CD14-positive monocyte (primary cell): ENCODE measurements around the gene FAM53A. TPM values are rescaled to one million over a fixed set of nuclear protein-coding genes. Genes with fewer than 3 reads are reported as not detected.

ENCODE experiments used
- DNase-seq, 3 donors: peaks; one replicate each; pipeline ENCODE4 v3.0.0-alpha.2; 2011 to 2022
- H2AFZ ChIP-seq: 2 replicates; pipeline ENCODE4 v1.6.0; 2012; ENCODE audit warnings: mild to moderate bottlenecking, low read depth, low read length, inconsistent platforms; ENCODE audit not compliant: insufficient read depth, poor library complexity, severe bottlenecking
- H3K27ac ChIP-seq, 2 donors: 1 replicate in 1 of 2; 2 replicates in 1 of 2; pipeline ENCODE4 v1.5.1; 2012 to 2013; ENCODE audit warnings: low read length in 2 of 2, control low read depth in 1 of 2, inconsistent platforms in 1 of 2, low read depth in 1 of 2, mild to moderate bottlenecking in 1 of 2
- H3K27me3 ChIP-seq, 2 donors: one replicate each; pipeline versions ENCODE4 v1.6.0 to v1.6.1; 2011 to 2013; ENCODE audit warnings: low read length in 2 of 2; ENCODE audit not compliant: control insufficient read depth in 2 of 2, insufficient read depth in 2 of 2
- H3K36me3 ChIP-seq, 2 donors: replicated peaks in 1 of 2; 1 replicate in 1 of 2; 2 replicates in 1 of 2; pipeline versions ENCODE4 v1.5.1 to v1.6.1; 2012 to 2013; ENCODE audit warnings: low read length in 2 of 2, control low read depth in 1 of 2, inconsistent platforms in 1 of 2, mild to moderate bottlenecking in 1 of 2; ENCODE audit not compliant: insufficient read depth in 2 of 2, control insufficient read depth in 1 of 2
- H3K4me1 ChIP-seq, 2 donors: 1 replicate in 1 of 2; 2 replicates in 1 of 2; pipeline versions ENCODE4 v1.5.1 to v1.6.1; 2012 to 2013; ENCODE audit warnings: low read length in 2 of 2, control low read depth in 1 of 2, inconsistent platforms in 1 of 2, mild to moderate bottlenecking in 1 of 2, moderate library complexity in 1 of 2; ENCODE audit not compliant: insufficient read depth in 2 of 2, control insufficient read depth in 1 of 2
- H3K4me2 ChIP-seq: replicated peaks from 2 replicates; pipeline ENCODE3; 2012; ENCODE audit warnings: low read length, moderate library complexity, mild to moderate bottlenecking; ENCODE audit not compliant: poor library complexity, severe bottlenecking; ENCODE audit errors: extremely low read depth
- H3K4me3 ChIP-seq, 3 experiments: fragments of 200-600 bp in 1 of 3; sonication (generic) in 1 of 3; replicated peaks in 1 of 3; 1 replicate in 2 of 3; 2 replicates in 1 of 3; pipeline ENCODE4 v1.5.1; 2011 to 2013; ENCODE audit warnings: low read length in 3 of 3, mild to moderate bottlenecking in 3 of 3, control low read depth in 2 of 3, low read depth in 2 of 3, inconsistent platforms in 1 of 3, moderate library complexity in 1 of 3
- H3K79me2 ChIP-seq: 2 replicates; pipeline ENCODE4 v1.6.0; 2012; ENCODE audit warnings: mild to moderate bottlenecking, control low read depth, inconsistent platforms, low read length, moderate library complexity; ENCODE audit not compliant: insufficient read depth
- H3K9ac ChIP-seq: 2 replicates; pipeline ENCODE4 v1.6.0; 2017; ENCODE audit warnings: low read length, mild to moderate bottlenecking; ENCODE audit not compliant: insufficient read depth, poor library complexity, severe bottlenecking
- H3K9me3 ChIP-seq, 2 donors: replicated peaks in 1 of 2; 1 replicate in 1 of 2; 2 replicates in 1 of 2; pipeline versions ENCODE4 v1.5.1 to v1.6.1; 2012 to 2013; ENCODE audit warnings: low read length in 2 of 2, control low read depth in 1 of 2; ENCODE audit not compliant: control insufficient read depth in 1 of 2, insufficient read depth in 1 of 2
- H4K20me1 ChIP-seq: 2 replicates; pipeline ENCODE4 v1.6.0; 2012; ENCODE audit warnings: mild to moderate bottlenecking, low read length, control low read depth, moderate library complexity; ENCODE audit not compliant: insufficient read depth
- H3K27ac Mint-ChIP-seq, 7 donors: one replicate each; pipeline ENCODE4 v1.8.0; 2020; ENCODE audit warnings: mild to moderate bottlenecking in 7 of 7, mixed read lengths in 7 of 7, moderate library complexity in 6 of 7, inconsistent platforms in 2 of 7
- H3K27me3 Mint-ChIP-seq, 3 donors: one replicate each; pipeline ENCODE4 v1.8.0; 2021 to 2022; ENCODE audit warnings: low read depth in 3 of 3, mild to moderate bottlenecking in 3 of 3, mixed read lengths in 3 of 3, moderate library complexity in 3 of 3, inconsistent platforms in 1 of 3
- H3K36me3 Mint-ChIP-seq, 2 donors: one replicate each; pipeline ENCODE4 v1.8.0; 2020; ENCODE audit warnings: mixed read lengths in 2 of 2, inconsistent platforms in 1 of 2, mild to moderate bottlenecking in 1 of 2
- H3K4me1 Mint-ChIP-seq: one replicate; pipeline ENCODE4 v1.8.0; 2020; ENCODE audit warnings: mild to moderate bottlenecking, mixed read lengths
- H3K4me3 Mint-ChIP-seq, 2 donors: one replicate each; pipeline ENCODE4 v1.8.0; 2020; ENCODE audit warnings: mild to moderate bottlenecking in 2 of 2, mixed read lengths in 2 of 2, moderate library complexity in 1 of 2
- H3K9me3 Mint-ChIP-seq, 7 donors: one replicate each; pipeline ENCODE4 v1.8.0; 2020 to 2022; ENCODE audit warnings: mixed read lengths in 7 of 7, mild to moderate bottlenecking in 6 of 7, moderate library complexity in 6 of 7, inconsistent platforms in 2 of 7
- CTCF ChIP-seq: fragments of 200-600 bp; IDR thresholded peaks from one replicate; pipeline ENCODE4 v1.8.0; 2022; ENCODE audit warnings: antibody characterized with exemption, mild to moderate bottlenecking
- WGBS: methylation state at CpG from one replicate; pipeline ENCODE4 v1.1.5; 2013; ENCODE audit warnings: missing lambda C conversion rate; ENCODE audit not compliant: insufficient coverage; 5-methylcytosine and 5-hydroxymethylcytosine counted together
- intact Hi-C, 2 donors: fragments of 100-400 bp; cut with micrococcal nuclease; formaldehyde crosslinking; loops; one replicate each; pipeline versions ENCODE4 v1.15.0 to v1.15.1; 2023
- polyA plus RNA-seq, 3 donors: library from polyadenylated mRNA; depleted of rRNA in 1 of 3; unstranded in 2 of 3; stranded (reverse) in 1 of 3; fragments of 300-500 nt in 2 of 3; fragments of >200 nt in 1 of 3; fragmentation: Illumina TruSeq in 2 of 3; gene quantifications; 1 replicate in 2 of 3; 2 replicates in 1 of 3; pipeline ENCODE4 v1.2.3, GENCODE V29; 2012 to 2021

Gene FAM53A
- polyA plus RNA-seq, 3 donors, result 0.40 to 0.82 (median 0.76) TPM

- Mint-ChIP-seq H3K4me3 (no peak overlapping the region), H3K4me1 (no peaks in the 10 kb centered on the region), H3K27ac (no peak overlapping the region), H3K27me3 (peaks cover 0 to 3% (median 2%) of the 10 kb centered on the region in 3 donors), H3K9me3 (no peaks in the 10 kb centered on the region), H3K36me3 (peaks cover 0 to 2% of the 10 kb centered on the region in 2 donors)
- H3K4me1 ChIP-seq, result no peaks in the 10 kb centered on the region
- no peak overlapping the region for H2AFZ ChIP-seq
- DNase-seq, result no peak
- H3K4me3 ChIP-seq, result no peak overlapping the region
- H3K36me3 ChIP-seq, result no peaks in the 10 kb centered on the region
- no peak overlapping the region for H3K4me2 ChIP-seq
- no peak overlapping the region for H3K27ac ChIP-seq
- TF ChIP-seq CTCF, result no peak
- no peaks in the 10 kb centered on the region for H3K9me3 ChIP-seq
- intact Hi-C loops, result no loop called here
- no peaks in the 10 kb centered on the region for H3K79me2 ChIP-seq
- H3K27me3 ChIP-seq, result no peaks in the 10 kb centered on the region
- H4K20me1 ChIP-seq, result no peaks in the 10 kb centered on the region
- 94% methylated on average over 14 of the region's 14 CpGs for WGBS
- no peak overlapping the region for H3K9ac ChIP-seq
These were observed 22.4 kb downstream of the FAM53A start for GRCh38 chr4:1661695-1662094.

GRCh38 chr4:1660948-1661677 is 23.0 kb downstream of the FAM53A start:
- no peak for DNase-seq
- no peak overlapping the region for H2AFZ ChIP-seq
- no peak overlapping the region for H3K9ac ChIP-seq
- no peaks in the 10 kb centered on the region for H3K4me1 ChIP-seq
- no peak overlapping the region for H3K4me3 Mint-ChIP-seq
- peaks cover 0 to 3% (median 2%) of the 10 kb centered on the region in 3 donors for H3K27me3 Mint-ChIP-seq
- no peaks in the 10 kb centered on the region for H3K27me3 ChIP-seq
- no peaks in the 10 kb centered on the region for H4K20me1 ChIP-seq
- H3K4me3 ChIP-seq, result no peak overlapping the region
- no peaks in the 10 kb centered on the region for H3K9me3 Mint-ChIP-seq
- WGBS, result 91% methylated on average over 25 of the region's 25 CpGs
- H3K27ac Mint-ChIP-seq, result no peak overlapping the region
- no peaks in the 10 kb centered on the region for H3K4me1 Mint-ChIP-seq
- no peaks in the 10 kb centered on the region for H3K9me3 ChIP-seq
- no peaks in the 10 kb centered on the region for H3K79me2 ChIP-seq
- H3K4me2 ChIP-seq, result no peak overlapping the region
- intact Hi-C loops, result no loop called here
- TF ChIP-seq CTCF, result no peak
- H3K36me3 Mint-ChIP-seq, result peaks cover 0 to 2% of the 10 kb centered on the region in 2 donors
- H3K27ac ChIP-seq, result no peak overlapping the region
- H3K36me3 ChIP-seq, result no peaks in the 10 kb centered on the region
